Ovary (tissue), 9 donors: Measurements from ENCODE around the gene RASSF5. TPM values are rescaled to one million over a fixed set of nuclear protein-coding genes. Genes with fewer than 3 reads are reported as not detected.

Experiments
- DNase-seq, 5 donors: peaks; one replicate each; pipeline ENCODE4 v3.0.0-alpha.2; 2019 to 2020
- H3K27ac ChIP-seq, 2 donors: fragments of 200-600 bp; one replicate each; pipeline versions ENCODE4 v1.5.1 to v1.8.0; 2019 to 2022
- H3K27me3 ChIP-seq: fragments of 200-600 bp; one replicate; pipeline ENCODE4 v1.8.0; 2022
- H3K36me3 ChIP-seq: fragments of 200-600 bp; sonication (generic); one replicate; pipeline ENCODE4 v1.5.1; 2019
- H3K4me1 ChIP-seq: one replicate; pipeline ENCODE4 v1.8.1; 2013; ENCODE audit warnings: mild to moderate bottlenecking, moderate library complexity; ENCODE audit not compliant: insufficient read depth
- H3K4me3 ChIP-seq: fragments of 200-600 bp; sonication (generic); one replicate; pipeline ENCODE4 v1.5.1; 2017
- H3K9me3 ChIP-seq, 2 donors: fragments of 200-600 bp in 1 of 2; sonication (generic) in 1 of 2; one replicate each; pipeline versions ENCODE4 v1.5.1 to v1.8.1; 2013 to 2019; ENCODE audit warnings: mild to moderate bottlenecking in 1 of 2, moderate library complexity in 1 of 2
- CTCF ChIP-seq, 3 donors: fragments of 450-650 bp in 2 of 3; fragments of 200-600 bp in 1 of 3; IDR thresholded peaks; one replicate each; pipeline versions ENCODE4 v1.5.1 to v1.8.0; 2016 to 2022; ENCODE audit warnings: antibody characterized with exemption in 3 of 3, mild to moderate bottlenecking in 1 of 3
- EP300 ChIP-seq: sonication (generic); formaldehyde crosslinking; IDR thresholded peaks from one replicate; pipeline ENCODE4 v1.6.1; 2017; ENCODE audit warnings: antibody characterized with exemption
- POLR2A ChIP-seq: fragments of 450-650 bp; IDR thresholded peaks from one replicate; pipeline ENCODE4 v1.6.1; 2017; ENCODE audit warnings: antibody characterized with exemption, mild to moderate bottlenecking, moderate library complexity
- WGBS, 3 donors: extraction: QIAGEN DNeasy Blood & Tissue Kit in 1 of 3; methylation state at CpG; one replicate each; pipeline versions ENCODE4 v1.1.5 to v1.1.7; 2013 to 2017; 5-methylcytosine and 5-hydroxymethylcytosine counted together
- intact Hi-C, 4 donors: fragments of 100-400 bp; cut with DNase I; formaldehyde crosslinking; loops; one replicate each; pipeline versions ENCODE4 v1.11.0 to v1.15.1; 2022 to 2023
- polyA plus RNA-seq, 2 donors: library from polyadenylated mRNA; stranded (reverse); fragments of 200-250 nt in 1 of 2; fragments of 350-450 nt in 1 of 2; fragmentation: Illumina TruSeq in 1 of 2; extraction: RNeasy Lipid Tissue Mini Kit (QIAGEN cat#74804) in 1 of 2; gene quantifications; one replicate each; pipeline ENCODE4 v1.2.3, GENCODE V29; 2013 to 2014
- total RNA-seq, 7 donors: library from RNA; depleted of rRNA in 2 of 7; stranded (reverse); fragments of >200 nt in 2 of 7; fragmentation: NEBNext Ultra II Directional in 3 of 7; extraction: Animal tissue kit (Norgen Biotek cat#: 25700) in 3 of 7; gene quantifications; one replicate each; pipeline versions ENCODE4 v1.1.0 to v1.2.4, GENCODE V29; 2016 to 2023
- donor health status: DM: no; HTN: no; CAD: no; lungs with moderate emphysema.
- donor health status: DM: no; HTN: no; CAD: no.
- donor health status: Bipolar disorder and iron deficiency.
- donor health status: DM: yes; HTN: yes; CAD: no.
- donor health status: DM: no; HTN: no; CAD: no.
- donor health status: DM: yes; HTN: yes; CAD: no.

The RASSF5 gene
- total and polyA plus RNA-seq, 9 donors: 1.8 to 11.8 (median 5.3) TPM

GRCh38 chr1:206586501-206587445 lies 79.4 kb downstream of the RASSF5 start:
- TF ChIP-seq CTCF (IDR thresholded peaks at IDR 0.05): no peak
- TF ChIP-seq EP300: no peak
- no peak for TF ChIP-seq POLR2A
- H3K27me3 ChIP-seq: no peaks in the 10 kb centered on the region
- no peaks in the 10 kb centered on the region for H3K9me3 ChIP-seq
- peaks cover 6% of the 10 kb centered on the region for H3K4me1 ChIP-seq
- WGBS, 3 donors: 79 to 90% (median 87%) methylated on average over 13 of the region's 13 CpGs
- no peak overlapping the region for H3K4me3 ChIP-seq
- DNase-seq: no peak
- intact Hi-C loops: no loop called here
- no peaks in the 10 kb centered on the region for H3K36me3 ChIP-seq
- H3K27ac ChIP-seq: no peak overlapping the region

DNA sequence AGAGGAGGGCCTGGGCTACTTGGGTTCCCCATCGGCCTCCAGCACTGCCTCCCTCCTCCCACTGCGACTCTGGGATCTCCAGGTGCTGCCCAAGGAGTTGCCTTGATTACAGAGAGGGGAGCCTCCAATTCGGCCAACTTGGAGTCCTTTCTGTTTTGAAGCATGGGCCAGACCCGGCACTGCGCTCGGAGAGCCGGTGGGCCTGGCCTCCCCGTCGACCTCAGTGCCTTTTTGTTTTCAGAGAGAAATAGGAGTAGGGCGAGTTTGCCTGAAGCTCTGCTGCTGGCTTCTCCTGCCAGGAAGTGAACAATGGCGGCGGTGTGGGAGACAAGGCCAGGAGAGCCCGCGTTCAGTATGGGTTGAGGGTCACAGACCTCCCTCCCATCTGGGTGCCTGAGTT lies 80.6 kb downstream of the RASSF5 start:
- intact Hi-C loops: no loop called here

GRCh38 chr1:206588492-206588891 lies 81.2 kb downstream of the RASSF5 start:
- Histone ChIP-seq H3K9me3 (no peaks in the 10 kb centered on the region), H3K27me3 (no peaks in the 10 kb centered on the region), H3K4me3 (no peak overlapping the region), H3K36me3 (no peaks in the 10 kb centered on the region), H3K4me1 (peaks cover 6% of the 10 kb centered on the region), H3K27ac (peak overlapping the region; percentile 63 to 70)
- WGBS, 3 donors: 11 to 48% (median 38%) methylated on average over 6 of the region's 6 CpGs
- intact Hi-C loops: no loop called here
- DNase-seq: no peak
- TF ChIP-seq CTCF (IDR thresholded peaks at IDR 0.05): no peak
- no peak for TF ChIP-seq EP300
- TF ChIP-seq POLR2A: no peak

More for the DNA sequence above, 80.6 kb downstream of the RASSF5 start:
- DNase-seq: no peak
- 48 to 65% (median 49%) methylated on average over 14 of the region's 14 CpGs for WGBS, 3 donors
- Histone ChIP-seq H3K27me3 (no peaks in the 10 kb centered on the region), H3K9me3 (no peaks in the 10 kb centered on the region), H3K27ac (peak overlapping the region; percentile 63 to 70), H3K4me3 (no peak overlapping the region), H3K4me1 (peaks cover 6% of the 10 kb centered on the region), H3K36me3 (no peaks in the 10 kb centered on the region)
- TF ChIP-seq POLR2A: no peak
- TF ChIP-seq CTCF (IDR thresholded peaks at IDR 0.05): no peak
- no peak for TF ChIP-seq EP300

DNA sequence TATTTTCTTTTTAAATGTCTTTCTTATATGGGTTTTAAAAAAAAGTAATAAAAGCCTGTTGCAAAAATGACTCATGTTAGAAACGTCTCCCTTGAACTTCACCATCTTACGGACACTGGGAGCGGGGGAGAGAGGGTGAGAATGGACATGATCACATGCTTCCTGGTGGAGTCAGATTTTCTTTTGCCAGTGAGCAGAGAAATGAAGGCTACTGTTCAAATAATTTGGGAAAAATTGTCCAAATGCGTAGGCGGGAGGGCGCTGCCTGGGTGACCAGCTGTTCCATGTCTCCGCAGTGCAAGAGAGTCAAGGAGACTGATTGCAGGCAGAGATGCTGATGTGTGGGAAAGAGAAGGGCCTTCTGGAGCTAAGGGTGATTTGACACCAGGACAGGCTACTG lies 81.9 kb downstream of the RASSF5 start:
- Histone ChIP-seq H3K27me3 (no peaks in the 10 kb centered on the region), H3K4me3 (no peak overlapping the region), H3K27ac (peak overlapping the region in 1 of 2 donors; percentile 70), H3K36me3 (no peaks in the 10 kb centered on the region), H3K4me1 (peaks cover 6% of the 10 kb centered on the region), H3K9me3 (no peaks in the 10 kb centered on the region)
- WGBS, 3 donors: 7 to 21% (median 10%) methylated on average over 7 of the region's 7 CpGs
- intact Hi-C loops: no loop called here
- TF ChIP-seq CTCF (IDR thresholded peaks at IDR 0.05): no peak
- TF ChIP-seq EP300: no peak
- TF ChIP-seq POLR2A: no peak
- peak; percentile 55 to 74 (median 69) for DNase-seq
